NCI-H774 (cell line): ENCODE data around the gene TMEM120B.
A peak's percentile ranks its signal among the peaks of the same experiment; 100 is the strongest.
"Not testable (repeated sequence)": the region's sequence is repeated elsewhere in the genome, so short reads cannot be mapped to it uniquely, and the experiment has no call there.

Experiments
- DNase-seq: peaks from one replicate; lab custom pipeline; 2025; lab: John Stamatoyannopoulos, UW

TMEM120B gene

DNA sequence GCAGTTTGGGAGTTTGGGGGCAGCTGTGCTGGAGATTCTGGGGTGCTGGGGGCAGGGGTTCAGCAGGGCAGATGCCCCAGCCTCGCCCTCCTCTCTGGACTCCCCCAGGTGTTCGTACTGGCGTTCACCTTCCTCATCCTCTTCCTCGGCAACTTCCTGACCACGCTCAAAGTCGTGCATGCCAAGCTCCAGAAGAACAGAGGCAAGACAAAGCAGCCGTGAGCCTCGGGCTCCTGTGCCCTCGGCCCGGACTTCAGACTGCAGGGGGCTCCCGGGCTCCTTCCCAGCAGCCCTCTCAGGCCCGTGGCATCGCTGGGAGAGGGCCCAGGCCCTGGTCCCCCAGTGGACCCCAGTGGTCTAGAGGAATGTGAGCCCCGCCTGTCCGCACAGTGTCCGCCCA lies 62.9 kb downstream of the TMEM120B start:
- DNase-seq, result no peak

- peak; percentile 56 for DNase-seq
These were observed 63.9 kb downstream of the TMEM120B start for GRCh38 chr12:121776190-121777098.

DNA sequence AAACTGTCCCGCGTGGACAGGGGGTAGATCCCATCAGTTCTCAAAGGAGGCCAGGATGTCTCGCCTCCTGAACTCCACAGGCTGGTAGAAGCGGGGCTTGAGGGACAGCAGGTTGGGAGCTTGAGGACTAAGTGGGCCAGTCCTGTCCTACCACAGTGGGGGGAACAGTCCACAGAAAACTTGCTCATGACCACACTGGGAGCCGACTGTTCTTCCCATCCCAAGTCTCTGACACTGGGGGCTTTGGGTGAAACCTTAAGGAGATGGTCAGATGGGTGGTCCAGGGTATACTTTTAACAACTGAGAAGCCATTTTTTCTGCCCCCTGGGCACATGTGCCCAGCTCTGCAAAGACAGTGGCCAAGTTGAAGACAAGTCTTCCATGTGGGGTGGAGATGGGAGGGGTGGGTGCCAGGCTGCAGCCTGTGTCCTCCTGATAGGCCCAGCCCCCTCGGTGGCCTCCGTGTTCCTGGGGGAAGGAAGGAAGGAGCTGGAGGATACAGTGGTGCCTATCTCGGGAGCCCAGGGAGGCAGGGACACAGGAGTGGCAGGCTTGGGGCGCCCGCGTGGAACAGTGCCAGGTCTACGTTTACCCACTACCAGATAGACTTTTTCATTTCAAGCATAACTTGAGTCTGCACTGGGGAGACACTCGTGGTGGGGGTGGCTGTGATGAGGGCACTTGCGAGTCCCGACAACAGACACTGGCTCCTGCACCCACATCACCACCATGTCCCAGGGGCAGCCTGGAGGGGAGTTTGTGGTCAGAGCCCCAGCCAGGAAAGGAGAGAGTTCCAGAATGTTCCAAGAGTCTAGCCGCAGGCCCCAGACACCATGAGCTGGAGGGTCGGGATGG lies 66.2 kb downstream of the TMEM120B start:
- no peak for DNase-seq

GRCh38 chr12:121779422-121779895 lies 66.9 kb downstream of the TMEM120B start:
- no peak for DNase-seq

GRCh38 chr12:121780429-121780828 lies 67.9 kb downstream of the TMEM120B start:
- DNase-seq, result no peak

DNA sequence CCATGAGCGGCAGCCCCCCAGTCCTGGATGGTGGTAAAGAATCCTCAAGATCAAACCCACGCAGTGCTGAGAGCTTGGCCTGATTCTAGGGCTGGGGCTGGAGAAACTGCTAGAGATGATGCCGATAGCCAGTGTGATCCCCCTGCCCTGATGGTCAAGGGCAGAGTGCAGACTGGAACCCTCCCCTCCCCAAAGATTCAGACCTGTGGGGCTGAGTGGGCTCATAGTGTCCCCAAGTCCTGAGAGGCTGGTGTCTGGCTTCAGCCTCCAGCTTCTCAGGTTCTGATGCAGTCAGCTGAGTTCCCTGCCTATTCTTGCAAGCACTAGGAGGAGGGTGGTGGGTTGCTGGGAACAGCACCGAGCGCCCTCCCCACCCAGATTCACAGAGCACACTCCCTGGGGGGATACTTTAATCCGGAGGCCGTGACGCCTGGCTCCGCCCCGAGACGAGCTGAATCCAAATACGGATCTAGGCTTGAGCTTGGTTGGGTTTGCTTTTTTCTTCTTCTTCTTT lies 69.0 kb downstream of the TMEM120B start:
- DNase-seq, result no peak

DNA sequence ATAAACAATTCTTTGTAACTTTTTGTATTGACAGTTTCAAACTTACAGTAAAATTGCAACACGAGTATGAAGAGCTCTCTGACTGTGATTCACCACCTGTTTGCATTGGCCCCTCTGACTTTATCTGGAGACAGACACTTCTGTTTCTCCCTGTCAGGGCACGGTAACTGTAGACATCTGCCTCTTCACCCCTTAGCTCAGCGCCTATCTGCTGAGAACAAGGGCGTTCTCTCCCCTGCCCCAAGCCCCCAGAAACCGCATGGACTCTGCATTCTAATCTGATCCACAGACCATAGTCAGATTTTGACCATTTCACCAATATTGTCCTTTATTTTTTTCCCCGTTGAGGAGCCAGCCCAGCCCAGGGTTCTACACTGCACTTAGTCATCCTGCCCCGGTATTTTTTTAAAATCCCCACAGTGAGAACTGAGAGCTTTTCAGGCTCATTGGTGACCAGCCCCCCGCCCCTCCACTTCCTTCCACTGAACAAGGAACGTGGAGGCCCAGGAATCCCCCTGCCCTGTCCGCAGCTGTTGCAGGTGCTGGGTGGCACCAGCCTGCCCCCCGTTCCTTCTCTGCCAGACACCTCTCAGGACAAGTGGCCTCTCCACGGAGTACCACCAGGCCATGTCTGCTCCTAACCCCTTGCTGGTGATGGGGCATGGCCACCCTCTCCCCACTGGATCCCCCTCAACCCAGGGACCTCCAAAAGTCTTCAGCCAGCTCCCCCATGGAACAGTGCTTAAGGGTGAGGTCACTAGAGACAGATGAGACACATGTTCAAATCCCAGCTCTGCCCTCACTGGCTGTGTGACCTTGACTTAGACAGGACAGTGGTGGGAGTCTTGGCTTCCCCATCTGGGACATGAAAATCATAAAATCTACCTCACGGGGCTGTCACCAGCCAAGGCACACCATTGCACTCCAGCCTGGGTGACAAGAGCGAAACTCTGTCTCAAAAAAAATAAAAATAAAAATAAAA lies 69.7 kb downstream of the TMEM120B start:
- DNase-seq, result no peak

DNA sequence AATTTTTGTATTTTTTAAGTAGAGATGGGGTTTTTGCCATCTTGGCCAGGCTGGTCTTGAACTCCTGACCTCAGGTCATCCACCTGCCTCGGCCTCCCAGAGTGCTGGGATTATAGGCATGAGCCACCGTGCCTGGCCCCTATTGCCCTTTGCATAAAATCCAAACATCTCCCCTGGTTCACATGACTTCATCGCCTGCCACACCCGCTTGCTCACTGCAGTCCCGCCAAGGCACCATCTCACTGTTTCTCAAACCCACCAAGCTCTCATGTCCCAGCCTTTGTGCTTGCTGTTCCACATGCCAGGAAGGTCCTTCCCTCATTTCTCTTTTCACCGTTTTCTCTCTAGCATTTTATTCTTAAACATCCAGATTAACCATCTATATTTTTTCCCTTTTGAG lies 71.2 kb downstream of the TMEM120B start:
- no peak for DNase-seq

- no peak for DNase-seq
These were observed 71.9 kb downstream of the TMEM120B start for GRCh38 chr12:121784460-121784859.

GRCh38 chr12:121786440-121786825 lies 73.9 kb downstream of the TMEM120B start:
- no peak for DNase-seq

DNA sequence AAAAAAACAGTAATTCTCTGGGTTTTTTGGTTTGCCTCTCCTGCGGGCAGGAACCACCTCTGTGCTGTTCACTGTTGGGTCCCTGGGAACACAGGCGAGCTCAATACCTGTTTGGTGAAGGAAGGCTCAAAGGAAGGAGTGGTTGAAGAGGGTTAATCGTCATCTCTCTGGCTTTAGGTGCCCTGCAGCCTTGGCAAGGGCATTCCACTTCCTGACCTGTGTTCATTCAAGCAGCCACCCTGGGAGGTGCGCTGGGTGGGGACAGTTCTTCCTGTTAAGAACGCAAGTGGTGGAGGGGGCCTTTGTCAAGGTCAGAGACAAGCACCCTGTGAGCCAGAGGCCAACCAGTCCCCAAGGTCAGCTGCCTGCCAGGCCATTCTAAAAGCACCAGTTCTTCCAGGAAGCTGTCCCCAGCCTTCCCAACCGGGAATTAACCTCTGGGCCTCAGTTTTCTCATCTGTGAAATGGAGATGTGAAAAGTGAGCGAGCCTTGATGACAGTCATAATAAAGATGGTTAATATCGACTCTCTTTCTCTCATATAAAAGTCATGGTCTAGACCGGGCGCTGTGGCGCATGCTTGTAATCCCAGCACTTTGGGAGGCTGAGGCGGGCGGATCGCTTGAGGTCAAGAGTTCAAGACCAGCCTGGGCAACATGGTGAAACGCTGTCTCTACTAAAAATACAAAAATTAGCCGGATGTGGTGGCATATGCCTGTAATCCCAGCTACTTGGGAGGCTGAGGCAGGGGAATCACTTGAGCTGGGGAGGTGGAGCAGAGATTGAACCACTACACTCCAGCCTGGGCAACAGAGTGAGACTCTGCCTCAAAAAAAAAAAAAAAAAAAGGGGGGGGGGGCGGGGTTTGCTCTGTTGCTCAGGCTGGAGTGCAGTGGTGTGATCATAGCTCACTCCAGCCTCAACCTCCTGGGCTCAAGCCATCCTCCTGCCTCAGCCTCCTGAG lies 74.8 kb downstream of the TMEM120B start:
- no peak for DNase-seq

- no peak for DNase-seq
These were observed 75.7 kb downstream of the TMEM120B start for GRCh38 chr12:121788176-121788818.

DNA sequence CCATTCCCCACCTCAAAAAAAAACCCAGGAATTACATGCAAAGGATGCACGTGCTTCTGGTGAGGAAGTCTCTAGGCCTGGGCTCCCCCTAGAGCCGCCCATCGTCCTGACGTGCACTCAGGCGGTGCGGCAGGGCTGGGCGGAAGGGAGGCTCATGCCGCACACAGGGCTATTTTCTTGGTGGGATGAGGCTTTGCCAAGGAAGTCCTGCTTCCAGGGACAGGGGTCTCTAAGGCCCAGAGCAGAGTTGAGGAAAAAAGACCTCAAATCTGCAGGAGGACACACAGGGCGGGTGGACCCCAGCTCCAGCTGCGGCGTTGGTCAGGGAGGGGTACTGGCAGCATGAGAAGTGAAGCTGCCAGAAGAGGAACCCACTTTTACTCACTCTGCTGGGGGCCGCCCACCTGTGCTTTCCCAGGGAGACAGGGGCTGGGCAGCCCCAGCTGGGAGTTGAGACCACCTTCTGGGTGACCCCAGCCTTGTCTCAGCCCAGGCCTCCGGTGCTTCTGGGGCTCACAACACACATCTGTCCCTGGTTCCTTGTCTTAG lies 76.8 kb downstream of the TMEM120B start:
- no peak for DNase-seq

GRCh38 chr12:121789800-121790728 lies 77.5 kb downstream of the TMEM120B start:
- no peak for DNase-seq

- DNase-seq, result not testable (repeated sequence)
These were observed 78.2 kb downstream of the TMEM120B start for GRCh38 chr12:121790785-121791184.

DNA sequence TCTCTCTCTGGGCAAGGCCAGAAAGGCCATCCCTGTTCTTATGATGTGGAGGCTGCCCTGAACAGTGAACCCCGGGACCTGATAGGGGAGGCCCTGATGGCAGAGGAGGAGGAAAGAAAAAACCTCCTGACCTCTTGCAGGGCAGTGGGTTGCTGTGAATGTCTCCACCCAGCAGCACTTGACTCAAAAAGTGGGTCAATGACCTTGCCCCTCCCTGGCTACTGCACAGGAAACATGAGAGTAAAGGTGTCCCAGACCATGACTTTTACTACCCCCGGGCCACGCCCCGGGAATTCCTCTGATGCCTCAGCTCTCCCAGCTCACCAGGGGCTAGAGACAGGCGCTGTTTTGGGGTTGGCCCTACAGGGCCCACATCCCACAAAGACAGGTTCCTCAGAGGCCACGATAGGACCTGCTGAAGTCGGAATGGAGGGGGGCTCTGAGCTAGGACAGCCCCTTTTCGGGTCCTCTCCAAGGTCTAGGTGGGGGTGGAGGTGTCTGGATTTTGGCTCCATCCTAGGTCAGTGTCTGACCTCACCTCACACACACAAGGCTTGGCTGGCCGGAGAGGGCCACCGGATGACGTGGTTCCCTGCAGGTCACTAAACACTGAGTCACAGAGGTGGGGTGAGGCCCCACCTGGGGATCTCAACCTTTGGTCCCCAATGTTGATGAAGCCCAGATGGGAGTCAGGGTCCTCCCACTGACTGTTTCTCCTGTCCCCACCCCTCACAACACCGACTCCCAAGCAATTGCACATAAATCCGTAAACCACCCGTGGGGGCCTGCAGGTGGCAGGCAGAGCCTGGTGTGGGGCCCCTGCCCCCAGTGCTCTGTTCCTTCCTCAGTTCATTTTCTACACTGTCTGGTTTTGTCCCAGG lies 79.4 kb downstream of the TMEM120B start:
- no peak for DNase-seq
